Measurements from ENCODE around the gene UBAC1.

GRCh38 chr9:135949501-135950134 lies 11.6 kb downstream of the UBAC1 start:
- no peak for TF ChIP-seq CTCF (conservative IDR thresholded peaks at IDR 0.05; ENCODE audit: low read depth, low read length)
- TF ChIP-seq EZH2 (IDR thresholded peaks at IDR 0.05; ENCODE audit: borderline replicate concordance, low read depth, low read length, poor library complexity, severe bottlenecking): no peak
